ENCODE measurements around the gene SEC31A.
"Not testable (repeated sequence)": the region's sequence is repeated elsewhere in the genome, so short reads cannot be mapped to it uniquely, and the experiment has no call there.

Gene SEC31A

GRCh38 chr4:82896755-82897154, 5.8 kb upstream of the SEC31A start:
- DNase-seq: no peak

- DNase-seq: no peak
Measured at GRCh38 chr4:82893942-82894341, 3.0 kb upstream of the SEC31A start.

- no peak for DNase-seq
Measured at GRCh38 chr4:82892467-82892802, 1.5 kb upstream of the SEC31A start.

- DNase-seq: no peak
Measured at GRCh38 chr4:82891707-82892466, 934 bp upstream of the SEC31A start.

- no peak for DNase-seq
Measured at GRCh38 chr4:82890528-82890900, 439 bp downstream of the SEC31A start.

- DNase-seq: no peak
Measured at GRCh38 chr4:82889287-82889686, 1.7 kb downstream of the SEC31A start.

- no peak for DNase-seq
Measured at GRCh38 chr4:82886147-82886942, 4.6 kb downstream of the SEC31A start.

- DNase-seq: no peak
Measured at GRCh38 chr4:82885410-82885809, 5.5 kb downstream of the SEC31A start.

GRCh38 chr4:82868572-82868971, 22.4 kb downstream of the SEC31A start:
- DNase-seq: no peak

GRCh38 chr4:82866706-82867385, 24.1 kb downstream of the SEC31A start:
- no peak for DNase-seq

GRCh38 chr4:82866033-82866432, 24.9 kb downstream of the SEC31A start:
- not testable (repeated sequence) for DNase-seq

- no peak for DNase-seq
Measured at GRCh38 chr4:82865592-82865991, 25.4 kb downstream of the SEC31A start.

- no peak for DNase-seq
Measured at GRCh38 chr4:82864336-82864979, 26.5 kb downstream of the SEC31A start.

- DNase-seq: no peak
Measured at GRCh38 chr4:82861529-82861928, 29.4 kb downstream of the SEC31A start.

- not testable (repeated sequence) for DNase-seq
Measured at GRCh38 chr4:82860487-82860886, 30.5 kb downstream of the SEC31A start.

- no peak for DNase-seq
Measured at GRCh38 chr4:82852751-82853285, 38.1 kb downstream of the SEC31A start.

GRCh38 chr4:82851885-82852750, 38.8 kb downstream of the SEC31A start:
- no peak for DNase-seq

- no peak for DNase-seq
Measured at GRCh38 chr4:82851318-82851717, 39.6 kb downstream of the SEC31A start.

- no peak for DNase-seq
Measured at GRCh38 chr4:82850684-82851083, 40.3 kb downstream of the SEC31A start.

- no peak for DNase-seq
Measured at GRCh38 chr4:82848706-82849105, 42.2 kb downstream of the SEC31A start.

- no peak for DNase-seq
Measured at GRCh38 chr4:82842593-82842992, 48.4 kb downstream of the SEC31A start.

- DNase-seq: no peak
Measured at GRCh38 chr4:82839624-82840023, 51.3 kb downstream of the SEC31A start.
